GM19395 (cell line): ENCODE results near the gene TFDP2.
"Not testable (repeated sequence)": the region's sequence is repeated elsewhere in the genome, so short reads cannot be mapped to it uniquely, and the experiment has no call there.

Experiments
- ATAC-seq: cut with Tn5 transposase; IDR thresholded peaks from one replicate; pipeline ENCODE4 v1.9.1; 2021; ENCODE audit warnings: mild to moderate bottlenecking, moderate library complexity; ENCODE audit not compliant: unreplicated experiment

TFDP2 gene

DNA sequence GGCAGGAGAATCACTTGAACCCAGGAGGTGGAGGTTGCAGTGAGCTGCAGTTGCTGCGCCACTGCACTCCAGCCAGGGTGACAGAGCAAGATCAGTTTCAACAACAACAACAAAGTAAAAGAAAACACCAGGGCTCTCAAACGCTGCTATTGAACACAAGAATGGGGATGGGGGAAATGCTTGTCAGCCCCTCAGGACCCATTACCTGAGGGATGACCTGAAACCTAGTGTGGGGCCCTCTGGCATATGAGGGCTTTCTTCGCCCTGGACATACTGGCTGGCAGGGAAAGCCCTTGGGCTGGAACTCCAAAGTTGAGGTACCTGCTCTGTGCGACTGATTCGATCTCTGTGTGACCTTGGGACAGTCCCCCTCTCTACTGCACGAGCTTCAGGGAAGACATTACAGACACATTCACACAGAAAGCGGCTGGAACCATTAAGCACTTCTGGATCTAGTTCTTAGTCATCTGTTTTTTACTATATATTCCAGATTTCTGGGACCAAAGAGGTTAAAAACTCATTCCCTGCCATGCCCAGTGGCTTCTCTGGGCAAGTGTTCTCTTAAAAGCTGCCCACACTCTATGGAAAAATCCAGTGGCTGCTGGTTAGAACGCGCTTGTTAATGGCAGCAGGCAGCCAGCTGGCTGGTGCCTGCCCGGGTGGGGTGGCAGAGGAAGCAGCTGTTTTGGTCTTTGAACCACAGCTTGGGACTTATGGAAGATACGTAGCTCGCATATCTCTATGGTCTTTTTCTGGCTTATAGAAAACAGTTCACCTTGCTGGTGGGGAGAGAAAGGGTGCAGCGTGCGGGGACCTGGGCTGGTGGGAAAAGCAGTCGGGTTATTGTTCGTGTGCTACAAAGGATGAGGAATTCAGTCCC lies 215.7 kb downstream of the TFDP2 start:
- ATAC-seq, result no peak

DNA sequence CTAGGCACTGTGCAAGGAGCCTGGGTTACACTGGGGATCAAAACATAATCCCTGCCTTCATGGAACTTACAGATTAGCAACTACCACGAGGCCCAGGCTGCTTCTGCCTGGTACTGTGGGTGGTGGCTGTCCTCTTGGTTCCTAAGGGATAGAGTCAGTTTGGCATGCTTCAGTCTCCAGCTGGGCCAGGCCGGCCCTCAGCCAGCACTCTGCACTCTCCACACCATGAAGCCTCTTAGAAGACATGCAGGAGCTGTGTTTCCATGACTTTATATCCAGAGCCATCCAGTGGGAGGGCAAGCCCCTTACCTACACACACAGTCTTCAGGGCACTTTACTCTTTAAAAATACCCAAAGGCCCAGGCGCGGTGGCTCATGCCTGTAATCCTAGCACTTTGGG lies 218.5 kb downstream of the TFDP2 start:
- ATAC-seq, result no peak

- no peak for ATAC-seq
These were observed 219.9 kb downstream of the TFDP2 start for GRCh38 chr3:141929341-141929995.

DNA sequence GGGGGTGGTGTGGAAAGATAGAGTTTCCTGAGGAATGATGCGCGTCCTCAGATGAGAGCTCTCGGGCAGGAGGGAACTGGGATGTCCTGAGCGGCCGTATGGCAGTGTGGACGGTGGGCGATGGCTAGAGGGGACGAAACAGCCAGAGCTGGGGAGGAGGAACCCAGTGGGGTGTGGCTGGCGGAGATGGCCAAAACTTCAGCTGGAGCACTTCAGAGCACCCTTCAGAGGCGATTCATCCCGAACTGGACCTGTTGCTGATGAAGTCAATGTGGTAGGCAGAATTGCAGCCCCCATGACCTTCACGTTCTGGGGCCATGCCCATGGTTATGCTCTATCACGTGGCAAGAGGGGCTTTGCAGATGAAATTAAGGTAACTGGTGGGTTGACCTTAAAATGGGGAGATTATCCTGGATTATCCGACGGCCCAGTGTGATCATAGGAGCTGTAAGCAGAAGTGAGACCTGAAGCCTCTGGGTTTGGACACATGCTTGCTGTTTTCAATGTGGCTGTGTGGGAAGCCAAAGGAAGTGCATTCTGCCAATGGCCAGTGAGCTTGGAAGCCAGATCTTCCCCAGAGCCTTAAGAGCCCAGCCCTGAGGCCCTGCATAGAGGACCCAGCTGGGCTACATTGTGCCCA lies 220.6 kb downstream of the TFDP2 start:
- no peak for ATAC-seq

- no peak for ATAC-seq
These were observed 222.4 kb downstream of the TFDP2 start for GRCh38 chr3:141926929-141927328.

DNA sequence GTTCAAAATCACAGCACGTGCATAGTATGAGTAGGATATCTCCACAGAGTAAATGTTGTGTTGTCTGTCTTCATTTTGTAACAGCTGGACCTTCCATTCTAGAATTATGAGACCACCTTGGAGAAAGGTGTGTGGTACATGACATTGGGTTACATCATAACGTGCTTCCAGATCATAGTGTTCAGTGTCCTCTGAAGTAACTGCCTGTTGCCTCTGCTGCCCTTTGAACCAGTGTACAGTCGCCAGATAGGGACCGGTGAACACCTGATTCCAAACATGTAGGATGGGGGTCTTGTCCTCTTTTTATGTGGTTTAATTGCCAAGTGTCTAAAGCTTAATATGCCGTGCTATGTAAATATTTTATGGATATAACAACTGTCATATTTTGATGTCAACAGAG lies 223.7 kb downstream of the TFDP2 start:
- ATAC-seq, result not testable (repeated sequence)

DNA sequence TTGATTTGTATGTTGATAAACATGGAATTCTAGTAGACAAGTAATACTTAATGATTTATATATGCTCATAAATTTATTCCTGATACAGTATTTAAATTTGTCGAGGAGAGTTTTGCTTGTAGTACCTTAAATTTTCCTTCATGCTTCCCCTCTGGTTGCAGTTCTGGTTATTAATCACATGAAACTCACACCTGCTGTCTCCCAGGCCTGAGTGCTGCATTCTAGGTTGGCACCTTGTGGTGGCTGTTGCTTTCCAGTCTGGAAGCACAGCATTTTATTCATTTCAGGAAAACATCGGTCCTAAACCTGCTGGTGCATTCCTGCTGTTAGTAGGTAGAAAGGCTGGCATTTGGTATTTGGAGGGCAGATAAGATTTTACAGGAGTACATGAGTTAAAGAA lies 228.0 kb downstream of the TFDP2 start:
- no peak for ATAC-seq

- no peak for ATAC-seq
These were observed 228.6 kb downstream of the TFDP2 start for GRCh38 chr3:141920701-141921100.

GRCh38 chr3:141915766-141916165 lies 233.6 kb downstream of the TFDP2 start:
- ATAC-seq, result no peak

GRCh38 chr3:141915016-141915415 lies 234.3 kb downstream of the TFDP2 start:
- ATAC-seq, result no peak

- no peak for ATAC-seq
These were observed 235.0 kb downstream of the TFDP2 start for GRCh38 chr3:141914311-141914710.

GRCh38 chr3:141913150-141913811 lies 236.1 kb downstream of the TFDP2 start:
- ATAC-seq, result no peak

GRCh38 chr3:141909986-141910385 lies 239.4 kb downstream of the TFDP2 start:
- ATAC-seq, result not testable (repeated sequence)

- ATAC-seq, result no peak
These were observed 239.9 kb downstream of the TFDP2 start for GRCh38 chr3:141909408-141909807.

DNA sequence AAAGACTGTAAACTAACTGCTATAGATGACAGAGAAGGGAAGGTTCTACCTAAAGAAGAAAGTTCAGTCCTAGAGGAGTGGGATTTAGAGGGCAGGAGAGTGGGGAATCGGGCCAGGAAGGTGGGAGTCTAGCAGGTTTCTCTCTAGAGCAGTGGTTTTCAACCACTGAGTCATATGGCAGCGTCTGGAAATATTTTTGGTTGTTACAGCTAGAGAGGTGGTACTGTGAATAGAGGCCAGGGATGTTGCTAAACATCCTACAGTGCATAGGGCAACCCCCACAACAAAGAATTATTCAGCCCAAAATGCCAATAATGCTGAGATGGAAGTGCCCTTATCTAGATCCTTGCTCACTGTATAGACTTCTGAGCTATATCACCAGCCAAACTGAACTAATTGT lies 244.2 kb downstream of the TFDP2 start:
- no peak for ATAC-seq

- no peak for ATAC-seq
These were observed 245.1 kb downstream of the TFDP2 start for GRCh38 chr3:141904203-141904602.

- no peak for ATAC-seq
These were observed 247.4 kb downstream of the TFDP2 start for GRCh38 chr3:141901914-141902313.

DNA sequence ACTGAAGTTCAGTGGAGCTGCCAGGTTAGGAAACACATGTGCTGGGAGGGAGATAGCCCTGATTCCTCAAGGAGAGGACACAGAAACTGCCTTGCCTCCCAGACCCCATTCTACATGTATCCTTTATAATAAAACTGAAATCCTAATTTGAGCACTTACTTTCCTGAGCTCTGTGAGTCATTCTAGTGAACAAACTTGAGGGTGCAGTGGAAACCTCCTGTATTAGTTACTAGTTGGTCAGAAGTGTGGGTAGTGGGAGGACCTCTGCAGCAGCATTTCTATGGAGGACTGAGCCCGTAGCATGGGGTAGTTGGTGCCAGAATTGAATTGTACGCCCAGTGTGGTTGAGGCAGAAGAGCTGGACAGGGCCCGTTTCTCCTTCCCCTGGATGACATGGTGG lies 249.0 kb downstream of the TFDP2 start:
- ATAC-seq, result no peak

GRCh38 chr3:141898908-141899307 lies 250.4 kb downstream of the TFDP2 start:
- no peak for ATAC-seq

DNA sequence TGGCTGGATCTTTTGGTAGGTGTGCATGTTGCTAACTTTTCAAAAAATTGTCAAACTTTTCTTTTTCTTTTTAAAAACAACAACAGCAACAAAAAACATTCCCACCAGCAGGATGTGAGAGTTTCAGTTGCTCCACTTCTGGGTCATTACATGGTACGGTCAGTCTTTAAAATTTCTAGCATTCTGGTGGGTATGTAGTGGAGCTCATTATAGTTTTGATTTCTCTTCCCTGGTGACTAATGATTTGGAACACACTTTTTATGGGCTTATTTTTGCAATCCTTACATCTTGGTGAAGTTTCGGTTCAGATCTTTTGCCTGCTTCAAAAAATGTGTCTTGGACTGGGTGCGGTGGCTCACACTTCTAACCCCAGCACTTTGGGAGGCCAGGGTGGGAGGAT lies 253.6 kb downstream of the TFDP2 start:
- ATAC-seq, result no peak

DNA sequence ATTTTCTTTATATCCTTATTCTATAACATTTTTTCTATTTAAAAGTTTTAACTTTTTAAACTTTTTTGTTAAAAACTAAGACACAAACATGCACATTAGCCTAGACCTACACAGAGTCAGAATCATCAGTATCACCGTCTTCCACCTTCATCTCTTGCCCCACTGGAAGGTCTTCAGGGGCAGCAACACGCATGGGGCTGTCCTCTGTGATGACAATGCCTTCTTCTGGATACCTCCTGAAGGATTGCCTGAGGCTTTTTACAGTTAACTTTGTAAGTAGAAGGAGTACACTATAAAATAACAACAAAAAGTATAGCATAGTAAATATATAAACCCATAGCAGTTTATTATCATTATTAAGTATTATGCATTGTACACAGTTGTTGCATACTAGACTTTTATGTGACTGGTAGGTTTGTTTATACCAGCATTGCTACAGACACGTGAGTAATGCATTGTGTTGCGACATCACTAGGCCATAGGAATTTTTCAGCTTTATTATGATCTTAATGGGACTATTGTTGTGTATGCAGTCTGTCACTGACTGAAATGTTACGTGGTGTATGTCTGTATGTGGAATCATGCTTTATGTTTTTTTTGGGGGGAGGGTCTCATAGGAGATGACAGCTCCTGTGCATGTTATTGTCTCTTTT lies 254.7 kb downstream of the TFDP2 start:
- no peak for ATAC-seq
